GM18868 (cell line): ENCODE data around the gene UBE2E2.
"Not testable (repeated sequence)": the region's sequence is repeated elsewhere in the genome, so short reads cannot be mapped to it uniquely, and the experiment has no call there.

Experiments
- ATAC-seq: cut with Tn5 transposase; IDR thresholded peaks from one replicate; pipeline ENCODE4 v1.9.1; 2021; ENCODE audit warnings: mild to moderate bottlenecking, moderate library complexity; ENCODE audit not compliant: unreplicated experiment

The UBE2E2 gene

DNA sequence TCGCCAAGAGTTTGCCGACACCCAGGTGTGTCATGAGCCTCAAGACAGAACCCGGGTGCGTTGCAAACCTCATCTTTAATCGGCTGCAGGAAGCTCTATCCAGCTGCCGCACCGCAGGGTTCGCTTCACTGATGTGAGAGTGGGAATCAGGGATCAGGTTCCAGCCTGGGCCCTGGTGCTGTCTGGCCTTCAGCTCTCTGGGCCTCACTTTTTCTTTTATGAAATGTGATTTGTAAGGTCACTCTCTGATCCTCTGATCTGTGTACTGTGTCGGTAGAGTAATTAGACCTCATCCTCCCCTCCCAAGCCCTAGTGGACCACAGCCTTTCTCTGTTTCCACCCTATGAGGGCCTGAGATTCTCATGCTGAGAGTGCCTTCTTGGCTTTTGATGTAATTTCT, 399.8 kb downstream of the UBE2E2 start:
- no peak for ATAC-seq

DNA sequence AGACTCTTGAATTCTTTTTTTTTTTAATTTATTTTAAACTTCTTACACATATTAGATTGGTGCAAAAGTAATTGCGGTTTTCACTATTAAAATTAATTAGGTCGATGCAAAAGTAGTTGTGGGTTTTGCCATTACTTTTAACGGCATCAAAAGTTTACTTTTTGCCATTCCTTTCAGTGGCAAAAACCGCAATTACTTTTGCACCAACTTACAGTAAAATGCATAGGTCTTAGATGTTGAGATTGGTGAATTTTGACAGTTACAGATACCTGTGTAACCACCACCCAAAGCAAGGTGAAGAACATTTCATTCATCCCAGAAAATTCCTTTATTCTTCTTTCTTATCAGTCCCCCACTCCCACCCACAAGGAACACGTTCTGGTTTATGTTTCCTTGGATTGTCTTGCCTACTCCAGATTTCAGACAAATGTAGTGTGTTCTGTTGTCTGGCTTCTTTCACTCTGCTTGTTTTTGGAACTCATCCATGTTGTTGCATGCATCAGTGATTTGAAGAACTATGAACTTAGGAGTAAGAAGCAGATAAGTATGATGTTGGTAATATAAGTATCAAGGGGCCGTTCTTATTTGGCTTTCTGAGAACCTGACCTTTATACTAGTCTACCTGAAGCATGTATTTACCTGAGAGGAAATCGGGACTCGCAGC, 404.2 kb downstream of the UBE2E2 start:
- no peak for ATAC-seq

DNA sequence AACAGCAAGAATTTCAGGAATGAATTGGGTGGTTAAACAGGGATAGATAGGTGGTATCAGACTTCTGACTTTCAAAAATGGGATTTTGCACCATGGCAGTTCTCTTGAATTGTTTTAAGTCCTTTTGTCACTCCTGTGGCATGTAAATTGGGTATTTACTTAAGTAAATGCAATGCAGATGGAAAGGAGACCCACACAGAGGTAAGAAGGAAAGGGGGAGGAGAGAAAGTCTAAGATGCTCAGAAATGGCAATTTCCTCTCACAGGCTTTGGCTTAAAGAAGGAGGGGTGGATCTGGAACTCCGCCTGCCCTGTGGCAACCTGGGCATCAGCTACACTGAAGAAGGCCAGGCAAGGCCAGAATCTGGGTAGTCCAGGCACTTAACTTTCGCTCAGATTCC, 405.5 kb downstream of the UBE2E2 start:
- ATAC-seq = no peak

DNA sequence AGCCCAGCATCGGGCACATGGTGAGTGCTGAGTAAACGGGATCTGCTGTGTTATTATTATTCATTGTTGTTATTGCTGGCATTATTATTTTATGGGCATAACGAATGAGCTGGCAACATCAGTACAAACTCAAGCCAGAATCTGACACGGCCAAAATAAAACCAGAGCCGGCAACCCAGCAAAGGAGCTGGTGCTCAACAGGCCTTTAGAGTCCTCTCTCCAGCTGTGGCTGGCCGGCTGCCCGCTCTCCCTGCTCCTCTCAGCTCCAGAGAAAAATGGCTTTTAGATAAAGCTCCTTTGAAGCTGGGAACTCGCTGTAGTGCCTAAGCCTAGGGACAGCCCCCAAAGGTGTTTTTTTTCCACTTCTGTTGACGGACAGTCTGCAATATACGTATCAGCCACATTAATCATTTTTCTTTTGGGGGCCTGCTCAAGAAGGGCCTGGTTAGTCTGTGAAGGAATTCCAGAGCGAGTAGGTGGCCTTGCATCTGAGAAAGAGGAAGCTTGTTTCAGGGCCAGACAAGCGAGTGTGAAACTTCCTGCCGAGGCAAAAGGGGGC, 408.7 kb downstream of the UBE2E2 start:
- peak; percentile 47 for ATAC-seq

DNA sequence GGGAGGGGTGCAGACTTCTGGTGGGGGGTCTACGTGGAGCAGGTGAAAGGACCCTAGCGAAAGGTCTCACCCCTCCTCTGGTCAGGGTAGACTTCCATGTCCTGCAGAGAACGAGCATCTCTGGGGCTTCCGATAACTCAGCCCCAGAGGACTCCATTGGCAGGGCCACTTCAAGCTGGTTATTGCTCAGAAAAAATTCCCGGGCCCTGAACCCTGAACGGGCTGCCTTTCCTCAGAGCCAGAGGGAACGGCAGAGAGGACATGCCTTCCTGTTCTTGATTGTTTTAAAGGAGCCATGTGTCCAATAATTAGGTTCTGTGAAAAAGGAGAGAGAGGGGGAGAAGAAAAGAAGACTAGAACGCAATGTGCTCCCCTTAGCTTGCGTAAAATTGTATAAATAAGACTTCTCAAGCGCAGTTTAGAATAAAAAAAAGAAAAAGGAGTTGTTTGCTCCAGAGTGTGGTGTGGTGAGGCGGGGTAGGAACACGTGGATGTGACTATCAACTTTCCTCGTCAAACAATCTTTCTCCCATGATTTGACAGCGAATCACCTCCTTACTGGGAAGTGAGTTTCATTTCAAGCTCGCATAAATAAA, 409.3 kb downstream of the UBE2E2 start:
- ATAC-seq = no peak

DNA sequence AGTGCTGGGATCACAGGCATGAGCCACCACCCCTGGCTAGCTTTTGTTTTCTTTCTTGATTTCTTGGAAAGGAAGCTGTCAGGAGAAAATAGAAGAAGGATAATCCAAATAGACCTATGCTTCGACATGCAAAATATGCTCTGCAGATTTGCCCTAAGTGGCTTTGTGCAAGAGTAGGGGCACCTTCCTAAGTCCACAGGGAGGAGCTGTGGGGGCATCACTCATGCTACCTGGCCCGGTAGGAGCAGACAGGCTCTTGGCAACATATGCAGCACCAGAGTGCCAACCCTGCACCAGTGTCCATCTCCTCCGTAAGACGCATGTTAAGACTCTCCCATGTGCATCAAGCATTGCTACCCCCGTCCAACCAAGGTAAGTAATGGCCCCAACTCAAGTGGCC, 411.9 kb downstream of the UBE2E2 start:
- no peak for ATAC-seq

DNA sequence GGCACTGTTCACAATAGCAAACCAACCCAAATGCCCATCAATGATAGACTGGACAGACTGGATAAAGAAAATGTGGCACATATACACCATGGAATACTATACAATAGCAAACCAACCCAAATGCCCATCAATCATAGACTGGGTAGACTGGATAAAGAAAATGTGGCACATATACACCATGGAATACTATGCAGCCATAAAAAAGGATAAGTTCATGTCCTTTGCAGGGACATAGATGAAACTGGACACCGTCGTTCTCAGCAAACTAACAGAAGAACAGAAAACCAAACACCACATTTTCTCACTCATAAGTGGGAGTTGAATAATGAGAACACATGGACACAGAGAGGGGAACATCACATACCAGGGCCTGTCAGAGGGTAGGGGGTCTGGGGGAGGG, 415.3 kb downstream of the UBE2E2 start:
- not testable (repeated sequence) for ATAC-seq

DNA sequence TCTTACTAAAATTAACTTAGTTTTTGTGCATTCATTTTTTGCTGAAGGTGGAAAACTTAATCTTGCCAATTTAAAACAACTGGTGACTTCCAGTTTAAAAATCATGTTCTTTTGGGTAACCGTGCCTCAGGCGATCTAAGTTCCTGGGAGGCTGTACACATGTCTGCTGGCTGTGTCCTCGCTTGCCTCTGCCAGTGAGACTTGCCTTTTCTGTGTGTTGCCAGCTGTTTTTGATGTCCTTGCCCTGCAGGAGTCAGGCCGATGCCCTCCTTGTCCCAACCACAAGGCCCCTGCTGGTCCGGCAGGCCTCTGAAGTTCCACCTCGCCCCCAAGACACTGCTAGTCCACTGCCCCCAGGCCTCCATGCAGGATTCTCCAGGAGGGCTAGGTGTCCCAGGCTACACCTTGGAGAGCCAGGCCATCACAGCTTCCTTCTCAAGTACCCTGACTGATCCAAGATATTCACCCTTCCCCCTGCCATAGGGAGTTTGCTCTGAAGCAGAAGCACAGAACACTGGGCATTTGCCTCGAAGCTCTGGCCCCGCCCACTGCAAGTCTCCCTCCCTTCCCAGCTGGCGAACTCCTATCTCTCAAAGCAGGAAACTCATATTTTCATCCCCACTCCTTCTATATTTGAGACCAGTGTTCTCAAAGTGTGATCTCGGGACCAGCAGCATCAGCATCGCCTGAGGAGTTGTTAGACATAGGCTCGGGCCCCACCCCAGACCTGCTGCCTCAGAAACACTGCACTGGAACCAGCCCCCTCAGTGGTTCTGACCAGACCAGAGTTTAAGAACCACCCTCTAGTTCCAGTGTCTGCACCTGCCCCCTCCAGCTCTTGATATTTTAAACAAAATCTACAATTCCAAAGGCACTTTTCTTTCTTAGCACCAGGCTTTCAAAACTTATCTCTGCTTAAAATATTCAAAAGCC, 416.8 kb downstream of the UBE2E2 start:
- ATAC-seq = no peak

DNA sequence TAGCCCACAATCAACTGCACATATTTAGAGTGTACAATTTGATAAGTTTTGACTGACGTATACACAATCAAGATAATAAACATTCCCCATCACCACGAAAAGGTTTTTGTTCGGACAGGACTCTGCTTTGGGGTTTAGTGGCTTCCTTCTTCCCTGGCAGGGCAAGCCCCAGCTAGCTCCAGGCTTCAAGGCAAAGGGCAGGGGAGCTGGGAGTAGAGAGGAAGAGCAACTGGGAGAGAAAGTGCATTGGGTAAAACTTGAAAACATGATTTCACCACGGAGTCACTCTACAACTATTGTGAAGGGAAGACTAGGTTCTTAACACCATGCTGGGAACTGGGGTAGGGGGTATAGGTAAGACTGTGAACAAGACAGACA, 417.5 kb downstream of the UBE2E2 start:
- no peak for ATAC-seq

DNA sequence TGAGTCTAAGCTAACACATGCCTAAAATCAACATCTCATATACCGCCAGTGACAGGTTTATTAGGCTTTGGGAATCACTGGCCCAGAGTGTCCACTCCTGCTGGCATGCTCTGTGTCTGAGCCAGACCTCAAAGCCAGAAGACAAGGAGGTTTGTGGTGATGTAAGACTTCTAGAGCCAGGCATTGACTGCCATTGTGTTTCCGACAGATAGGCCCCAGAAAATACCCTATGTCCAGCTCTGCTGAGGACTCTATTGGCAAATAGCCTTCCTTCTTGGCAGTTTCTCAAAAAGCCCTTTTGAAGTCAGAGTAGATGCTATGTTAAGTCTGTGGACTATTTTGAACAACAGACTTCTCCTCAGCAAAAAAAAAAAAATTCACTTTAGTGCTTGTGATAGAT, 420.7 kb downstream of the UBE2E2 start:
- ATAC-seq = no peak

DNA sequence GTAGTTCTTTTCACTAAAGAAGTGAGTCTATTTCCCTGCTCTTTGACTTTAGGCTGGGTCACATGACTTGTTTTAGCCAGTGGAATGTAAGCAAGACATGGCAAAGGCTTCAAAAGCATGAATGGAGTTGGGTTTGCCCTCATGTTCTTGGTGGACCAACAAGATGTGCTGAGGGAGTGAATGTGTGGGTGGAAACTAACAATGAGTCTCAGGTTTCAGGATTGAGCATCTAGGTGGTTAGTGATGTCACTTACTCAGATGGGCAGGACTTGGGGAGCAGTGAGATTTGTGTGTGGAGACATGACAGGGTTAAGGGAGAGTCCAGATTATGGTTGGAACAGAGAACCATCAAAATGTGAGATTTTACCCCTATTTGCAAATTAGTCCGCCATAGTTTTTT, 421.2 kb downstream of the UBE2E2 start:
- ATAC-seq = no peak

DNA sequence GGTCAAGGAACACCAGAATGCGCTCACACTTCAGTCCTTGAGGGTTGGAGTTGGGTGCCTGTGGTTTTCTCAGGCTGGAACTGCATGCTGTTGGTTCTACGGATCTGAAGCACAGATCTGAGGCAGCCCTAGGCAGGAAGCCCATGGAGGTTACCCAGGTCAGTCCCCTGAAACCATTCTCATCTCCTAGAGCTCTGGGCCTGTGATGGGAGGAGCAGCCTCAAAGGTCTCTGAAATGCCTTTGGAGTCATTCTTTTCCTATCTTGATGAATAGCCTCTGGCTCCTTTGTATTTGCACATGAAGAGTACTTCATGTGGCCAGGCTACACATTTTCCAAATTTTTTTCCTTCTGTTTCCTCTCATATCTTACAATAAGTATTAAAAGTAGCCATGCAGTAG, 423.3 kb downstream of the UBE2E2 start:
- no peak for ATAC-seq

DNA sequence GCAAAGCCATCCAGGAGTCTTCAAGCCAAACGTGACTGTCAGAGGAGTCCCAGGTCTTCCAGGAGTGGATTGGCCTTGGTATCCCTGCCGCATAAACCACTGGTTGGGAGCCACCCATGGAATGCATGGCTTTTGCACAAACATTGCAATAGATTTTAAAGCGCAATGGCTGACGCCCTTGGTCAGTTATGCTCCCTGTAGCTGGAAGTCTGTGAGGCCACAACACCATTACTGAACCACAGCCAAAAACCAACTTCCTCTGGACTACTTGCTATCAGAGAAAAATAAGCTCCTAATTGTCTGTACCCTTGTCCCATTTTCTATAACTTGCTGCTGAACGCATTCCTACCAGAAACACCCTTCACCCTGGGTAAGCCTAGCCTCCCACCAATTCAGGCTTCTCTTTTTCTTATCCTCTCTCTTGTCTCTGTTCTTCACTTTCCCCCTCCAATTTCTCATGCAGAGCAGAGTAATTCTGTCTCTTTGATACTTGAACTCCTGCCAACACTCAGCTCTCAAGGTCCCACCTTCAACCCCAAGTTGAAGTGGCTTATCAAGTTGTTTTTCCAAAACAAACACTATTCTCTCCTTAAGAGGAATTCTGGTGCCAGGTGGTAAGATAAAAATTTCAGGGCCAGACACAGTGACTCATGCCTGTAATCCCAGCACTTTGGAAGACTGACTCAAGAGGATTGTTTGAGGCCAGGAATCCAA, 426.2 kb downstream of the UBE2E2 start:
- no peak for ATAC-seq

DNA sequence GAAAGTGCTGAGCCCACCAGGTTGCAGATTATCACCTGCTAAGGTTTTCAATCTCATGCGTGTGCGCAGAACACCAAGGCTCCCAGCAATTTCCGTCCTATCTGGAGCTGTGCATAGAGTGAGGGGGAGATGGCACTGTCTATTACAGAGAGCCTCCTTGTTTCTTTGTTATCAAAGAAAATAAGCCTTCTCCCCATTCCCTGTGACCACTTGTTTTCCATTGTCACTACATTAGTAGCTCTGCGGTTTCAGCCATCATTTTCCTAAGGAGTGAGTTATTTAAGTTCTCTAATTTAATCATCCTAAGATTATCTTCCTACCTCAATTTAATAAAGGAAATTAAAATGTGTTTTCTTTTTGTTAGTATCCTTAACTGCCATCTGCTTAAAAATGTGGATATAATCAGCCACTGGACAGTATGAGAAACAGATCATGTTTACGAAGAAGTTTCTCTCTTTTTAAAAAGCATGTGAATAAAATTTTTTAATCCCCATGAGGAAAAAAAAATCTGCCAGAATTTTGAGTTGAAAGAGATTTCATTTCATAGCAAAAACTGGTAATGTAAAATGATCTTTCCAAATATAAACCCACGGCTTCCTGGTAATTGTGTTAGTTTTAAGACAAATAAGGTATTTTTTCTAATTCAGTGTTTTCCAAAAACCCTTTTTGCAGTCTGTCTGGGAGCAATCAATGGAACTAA, 430.3 kb downstream of the UBE2E2 start:
- ATAC-seq = no peak

DNA sequence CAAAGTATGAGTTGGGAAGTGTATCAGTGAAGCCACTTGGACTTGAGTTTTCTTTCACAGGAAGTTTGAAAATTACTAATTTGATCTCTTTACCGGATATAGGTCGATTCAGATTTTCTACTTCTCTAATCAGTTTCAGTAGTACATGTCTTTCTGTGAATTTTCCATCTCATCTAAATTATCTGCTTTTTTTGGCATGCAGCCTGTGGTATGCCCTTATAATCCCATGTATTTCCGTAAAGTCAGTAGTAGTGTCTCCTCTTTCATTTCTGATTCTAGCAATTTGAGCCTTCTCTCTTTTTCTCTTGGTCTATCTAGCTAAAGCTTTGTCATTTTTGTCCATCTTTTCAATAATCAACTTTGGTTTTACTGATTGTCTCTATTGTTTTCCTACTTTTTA, 434.2 kb downstream of the UBE2E2 start:
- ATAC-seq = no peak

DNA sequence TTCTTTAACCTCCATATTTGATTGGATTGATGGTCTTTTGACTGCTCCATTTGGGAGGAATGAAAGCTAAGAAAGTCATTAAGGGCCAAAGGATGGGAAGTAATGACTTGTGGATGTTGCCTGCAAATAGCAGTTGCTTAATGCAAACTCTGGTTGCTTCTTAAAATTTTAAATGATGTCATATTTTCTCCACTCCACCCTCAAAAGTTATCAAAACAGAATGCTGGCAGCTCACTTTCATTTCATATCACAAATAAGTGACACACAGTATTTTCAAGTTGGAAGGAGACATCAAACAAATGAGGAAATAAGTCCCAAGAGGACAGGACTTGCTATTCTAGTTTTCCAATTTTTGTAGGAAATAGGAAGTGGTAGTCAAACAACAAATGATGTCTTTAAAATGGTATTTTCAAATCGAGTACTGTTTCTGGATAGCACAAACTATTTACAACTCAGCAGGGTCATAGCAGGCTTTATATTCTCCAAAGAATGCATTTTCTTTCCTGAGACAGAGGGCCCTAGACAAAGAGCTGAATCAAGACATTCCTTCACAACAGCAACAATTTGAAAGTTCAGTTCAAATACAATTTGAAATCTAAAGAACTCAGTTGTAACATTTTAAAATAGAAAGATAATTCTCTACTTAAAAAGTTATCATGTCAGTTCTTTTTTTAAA, 437.5 kb downstream of the UBE2E2 start:
- ATAC-seq = no peak
